ENCODE measurements around the gene TNNC2. TPM values are rescaled to one million over a fixed set of nuclear protein-coding genes. Genes with fewer than 3 reads are reported as not detected.

TNNC2 gene

DNA sequence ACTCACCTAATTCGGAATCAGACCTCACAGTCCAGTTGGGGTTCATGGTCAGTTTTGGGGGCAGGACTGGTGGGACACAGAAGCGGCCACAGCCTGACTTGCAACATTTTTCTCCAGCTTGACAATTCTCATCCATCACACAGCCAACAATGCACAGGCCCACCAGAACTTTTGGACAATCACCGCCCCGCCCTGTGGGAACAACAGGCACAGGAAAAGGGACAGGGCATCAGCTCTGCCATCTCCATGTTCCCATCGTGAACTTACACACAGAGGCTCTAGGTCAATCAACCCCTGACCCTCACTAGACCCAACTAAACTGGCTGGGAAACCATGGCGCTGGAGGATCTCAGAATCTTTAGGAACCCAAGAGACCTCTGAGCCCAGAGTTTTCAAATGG, 51.7 kb downstream of the TNNC2 start:
- no peak overlapping the region for H3K4me3 ChIP-seq (ENCODE audit: insufficient read depth in 1 of 2, low read depth in 1 of 2, low read length in 2 of 2)
- H3K36me3 ChIP-seq (ENCODE audit: control insufficient read depth in 1 of 2, insufficient read depth in 2 of 2, low read depth in 1 of 2, low read length in 2 of 2) = no peaks in the 10 kb centered on the region
- no peak overlapping the region for H2BK15ac ChIP-seq (ENCODE audit: low read depth, poor library complexity, severe bottlenecking)
- H3K14ac ChIP-seq (ENCODE audit: low read length in 2 of 2) = no peak overlapping the region
- peak overlapping the region; percentile 23 for H2AFZ ChIP-seq (ENCODE audit: low read depth, low read length)
- no peak overlapping the region for H2AK5ac ChIP-seq (ENCODE audit: low read length, severe bottlenecking)
- peak overlapping the region in 1 of 2 experiments; percentile 88 for H3K23ac ChIP-seq (ENCODE audit: low read length in 2 of 2)
- no peak overlapping the region for H2BK5ac ChIP-seq (ENCODE audit: low read depth, low read length, poor library complexity, severe bottlenecking)
- no peak overlapping the region for H3K27ac ChIP-seq (ENCODE audit: low read length, poor library complexity, severe bottlenecking)
- no peak overlapping the region for H2BK120ac ChIP-seq (ENCODE audit: low read depth, low read length)
- peak overlapping the region; percentile 37 to 66 for H3K18ac ChIP-seq (ENCODE audit: low read depth in 1 of 2, low read length in 2 of 2)
- H4K91ac ChIP-seq (ENCODE audit: low read length) = no peak overlapping the region
- H4K8ac ChIP-seq (ENCODE audit: low read length) = no peak overlapping the region
- H3K9me3 ChIP-seq (ENCODE audit: control insufficient read depth, low read length) = no peaks in the 10 kb centered on the region
- peaks cover 11% of the 10 kb centered on the region for H3K4me1 ChIP-seq (ENCODE audit: control insufficient read depth, insufficient read depth, low read depth, low read length)
- 97% methylated on average over 6 of the region's 6 CpGs for WGBS
- no peak for DNase-seq
- H3K4ac ChIP-seq (ENCODE audit: low read depth in 1 of 2, low read length in 2 of 2) = no peak overlapping the region
- H3K27me3 ChIP-seq (ENCODE audit: control insufficient read depth in 1 of 2, insufficient read depth in 1 of 2, low read length in 2 of 2) = no peaks in the 10 kb centered on the region
- peak overlapping the region; percentile 14 to 87 for H2BK12ac ChIP-seq (ENCODE audit: low read length in 2 of 2)
- no peak overlapping the region for H3K4me2 ChIP-seq (ENCODE audit: low read length, poor library complexity, severe bottlenecking)
- H3K79me1 ChIP-seq (replicated peaks; ENCODE audit: low read length, poor library complexity, severe bottlenecking) = no peaks in the 10 kb centered on the region
- no peak overlapping the region for H3K9ac ChIP-seq (ENCODE audit: low read length)

DNA sequence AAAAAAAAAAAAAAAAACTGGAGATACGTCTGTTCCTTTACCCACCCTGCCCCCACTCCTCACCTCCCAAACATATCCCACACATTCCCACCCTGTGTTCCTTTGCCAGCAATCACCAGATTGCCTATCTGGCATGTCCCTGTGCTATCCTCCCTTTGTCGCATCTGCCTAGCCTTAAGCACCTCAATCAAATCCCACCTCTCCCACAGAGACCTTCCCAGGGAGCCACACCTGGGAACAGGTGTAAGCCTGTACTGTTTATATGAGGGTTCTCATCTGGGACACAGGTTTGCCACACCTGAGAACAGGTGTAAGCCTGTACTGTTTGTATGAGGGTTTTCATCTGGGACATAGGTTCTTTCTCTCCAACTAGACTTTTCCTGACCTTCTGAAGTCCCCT, 52.2 kb downstream of the TNNC2 start:
- H3K4me1 ChIP-seq (ENCODE audit: control insufficient read depth, insufficient read depth, low read depth, low read length) = peaks cover 11% of the 10 kb centered on the region
- 97% methylated on average over 2 of the region's 2 CpGs for WGBS
- no peak overlapping the region for H3K27ac ChIP-seq (ENCODE audit: low read length, poor library complexity, severe bottlenecking)

More for the DNA sequence above, 52.2 kb downstream of the TNNC2 start:
- Histone ChIP-seq H3K36me3 (ENCODE audit: control insufficient read depth in 1 of 2, insufficient read depth in 2 of 2, low read depth in 1 of 2, low read length in 2 of 2) (no peaks in the 10 kb centered on the region), H3K14ac (ENCODE audit: low read length in 2 of 2) (no peak overlapping the region), H2BK120ac (ENCODE audit: low read depth, low read length) (no peak overlapping the region), H3K4me2 (ENCODE audit: low read length, poor library complexity, severe bottlenecking) (no peak overlapping the region), H2BK15ac (ENCODE audit: low read depth, poor library complexity, severe bottlenecking) (no peak overlapping the region), H3K79me1 (replicated peaks; ENCODE audit: low read length, poor library complexity, severe bottlenecking) (no peaks in the 10 kb centered on the region), H3K4ac (ENCODE audit: low read depth in 1 of 2, low read length in 2 of 2) (no peak overlapping the region), H3K27me3 (ENCODE audit: control insufficient read depth in 1 of 2, insufficient read depth in 1 of 2, low read length in 2 of 2) (no peaks in the 10 kb centered on the region), H3K18ac (ENCODE audit: low read depth in 1 of 2, low read length in 2 of 2) (no peak overlapping the region), H2BK5ac (ENCODE audit: low read depth, low read length, poor library complexity, severe bottlenecking) (no peak overlapping the region), H3K4me3 (ENCODE audit: insufficient read depth in 1 of 2, low read depth in 1 of 2, low read length in 2 of 2) (no peak overlapping the region), H2AK5ac (ENCODE audit: low read length, severe bottlenecking) (peak overlapping the region; percentile 22), H4K91ac (ENCODE audit: low read length) (no peak overlapping the region), H3K9me3 (ENCODE audit: control insufficient read depth, low read length) (no peaks in the 10 kb centered on the region), H2BK12ac (ENCODE audit: low read length in 2 of 2) (no peak overlapping the region), H4K8ac (ENCODE audit: low read length) (no peak overlapping the region), H3K9ac (ENCODE audit: low read length) (no peak overlapping the region), H3K23ac (ENCODE audit: low read length in 2 of 2) (no peak overlapping the region), H2AFZ (ENCODE audit: low read depth, low read length) (no peak overlapping the region)
- no peak for DNase-seq

Small RNA genes within 50 kb of the gene (small RNA-seq; reads per million reads assigned to genes)
- not detected for gene RNU6ATAC38P (ENCODE audit: low read depth)

All from mesenchymal stem cell (in vitro differentiated cells and primary cell).